ENCODE measurements around the gene NDST1. TPM values are rescaled to one million over a fixed set of nuclear protein-coding genes. Genes with fewer than 3 reads are reported as not detected.
A peak's percentile ranks its signal among the peaks of the same experiment; 100 is the strongest.

NDST1 gene
- polyA plus RNA-seq, 1 of the 3 experiments (the other 2 are of a cell fraction): 29.2 TPM

GRCh38 chr5:150538007-150538917 lies 30.3 kb downstream of the NDST1 start:
- Histone ChIP-seq H3K4me1 (ENCODE audit: control insufficient read depth in 1 of 2, insufficient read depth in 2 of 2, low read depth in 1 of 2, low read length in 1 of 2) (peaks cover 4 to 15% of the 10 kb centered on the region in 2 experiments; a peak in 3 of 4 replicates), H3K4me2 (no peak overlapping the region), H3K79me2 (ENCODE audit: insufficient read depth) (no peaks in the 10 kb centered on the region), H3K27me3 (ENCODE audit: insufficient read depth) (no peaks in the 10 kb centered on the region), H2AFZ (ENCODE audit: low read depth) (no peak overlapping the region), H4K20me1 (ENCODE audit: insufficient read depth) (no peaks in the 10 kb centered on the region), H3K9ac (no peak overlapping the region), H3K9me2 (no peaks in the 10 kb centered on the region), H3K9me3 (no peaks in the 10 kb centered on the region), H3K36me3 (replicated peaks in 1 of 2; ENCODE audit: control insufficient read depth in 1 of 2, insufficient read depth in 2 of 2, low read length in 1 of 2) (peaks cover 63 to 66% of the 10 kb centered on the region in 2 experiments), H3F3A (replicated peaks; ENCODE audit: insufficient read depth) (peaks cover 16% of the 10 kb centered on the region), H3K4me3 (ENCODE audit: low read depth in 2 of 2, low read length in 1 of 2) (no peak overlapping the region), H3K27ac (ENCODE audit: low read depth in 2 of 2, low read length in 1 of 2) (no peak overlapping the region)
- POLR2A ChIA-PET: no interaction called here
- 86% methylated on average over 8 of the region's 8 CpGs for WGBS (ENCODE audit: low lambda C conversion rate)
- CTCF ChIA-PET: interaction anchor here (1.0 to 1.6 kb wide), 4 partner anchors 15 to 80 kb away, joined by 3 to 8 read pairs (median 3); no protein-coding TSS in a partner anchor
- TF ChIP-seq REST (IDR thresholded peaks at IDR 0.05; ENCODE audit: low read depth, low read length): no peak
- peak; percentile 39; the same call in 1 of the 2 replicates for TF ChIP-seq NFIC (IDR thresholded peaks at IDR 0.05; ENCODE audit: borderline replicate concordance)
- DNase-seq: no peak

GRCh38 chr5:150539206-150539605 lies 31.3 kb downstream of the NDST1 start:
- H3K79me2 ChIP-seq (ENCODE audit: insufficient read depth): no peaks in the 10 kb centered on the region
- no peaks in the 10 kb centered on the region for H3K9me3 ChIP-seq
- H3K36me3 ChIP-seq (replicated peaks in 1 of 2; ENCODE audit: control insufficient read depth in 1 of 2, insufficient read depth in 2 of 2, low read length in 1 of 2): peaks cover 67 to 70% of the 10 kb centered on the region in 2 experiments
- CTCF ChIA-PET: interaction anchor here (0.7 to 1.6 kb wide), 4 partner anchors 16 to 81 kb away, joined by 3 to 8 read pairs (median 3); no protein-coding TSS in a partner anchor
- peaks cover 4 to 15% of the 10 kb centered on the region in 2 experiments; a peak in 3 of 4 replicates for H3K4me1 ChIP-seq (ENCODE audit: control insufficient read depth in 1 of 2, insufficient read depth in 2 of 2, low read depth in 1 of 2, low read length in 1 of 2)
- H3K9ac ChIP-seq: no peak overlapping the region
- no peak overlapping the region for H2AFZ ChIP-seq (ENCODE audit: low read depth)
- H3K9me2 ChIP-seq: no peaks in the 10 kb centered on the region
- no peaks in the 10 kb centered on the region for H4K20me1 ChIP-seq (ENCODE audit: insufficient read depth)
- H3K27me3 ChIP-seq (ENCODE audit: insufficient read depth): no peaks in the 10 kb centered on the region
- TF ChIP-seq MXI1 (IDR thresholded peaks at IDR 0.05; ENCODE audit: low read depth, low read length) (no peak), ZBTB33 (IDR thresholded peaks at IDR 0.05; ENCODE audit: borderline replicate concordance, low read depth) (no peak), ELF1 (IDR thresholded peaks at IDR 0.05) (no peak), SMC3 (IDR thresholded peaks at IDR 0.05; ENCODE audit: low read depth, low read length) (no peak), GABPA (IDR thresholded peaks at IDR 0.05; ENCODE audit: low read depth) (no peak), MEF2A (IDR thresholded peaks at IDR 0.05; ENCODE audit: borderline replicate concordance, low read depth) (no peak), TEAD4 (IDR thresholded peaks at IDR 0.05; ENCODE audit: borderline replicate concordance, insufficient read depth) (no peak), POLR2AphosphoS5 (IDR thresholded peaks at IDR 0.05; ENCODE audit: low read depth, low read length) (no peak), NRF1 (IDR thresholded peaks at IDR 0.05; ENCODE audit: low read depth, low read length) (no peak), CTCF (IDR thresholded peaks at IDR 0.05) (no peak), FOXM1 (IDR thresholded peaks at IDR 0.05; ENCODE audit: low read depth) (no peak), NFIC (IDR thresholded peaks at IDR 0.05; ENCODE audit: borderline replicate concordance) (no peak), EP300 (IDR thresholded peaks at IDR 0.05; ENCODE audit: borderline replicate concordance in 1 of 2, low read depth in 1 of 2, low read length in 1 of 2) (no peak), FOXJ3 (CRISPR knock-in tag; IDR thresholded peaks at IDR 0.05) (no peak), RFX5 (IDR thresholded peaks at IDR 0.05; ENCODE audit: low read length) (no peak), YY1 (IDR thresholded peaks at IDR 0.05; ENCODE audit: low read depth) (no peak), EZH2phosphoT487 (IDR thresholded peaks at IDR 0.05; ENCODE audit: borderline replicate concordance, low read depth) (no peak), CHD2 (IDR thresholded peaks at IDR 0.05; ENCODE audit: low read length, partially characterized antibody) (no peak), GATA2 (CRISPR knock-in tag; IDR thresholded peaks at IDR 0.05) (no peak)
- no peak overlapping the region for H3K4me2 ChIP-seq
- no peak for DNase-seq
- POLR2A ChIA-PET: no interaction called here
- WGBS (ENCODE audit: low lambda C conversion rate): 90% methylated on average over 9 of the region's 9 CpGs
- H3F3A ChIP-seq (replicated peaks; ENCODE audit: insufficient read depth): peaks cover 20% of the 10 kb centered on the region
- no peak overlapping the region for H3K27ac ChIP-seq (ENCODE audit: low read depth in 2 of 2, low read length in 1 of 2)
- H3K4me3 ChIP-seq (ENCODE audit: low read depth in 2 of 2, low read length in 1 of 2): no peak overlapping the region
